Endothelial cell (in vitro differentiated cells): ENCODE data around the gene MS4A4A. TPM values are rescaled to one million over a fixed set of nuclear protein-coding genes. Genes with fewer than 3 reads are reported as not detected.
A peak's percentile ranks its signal among the peaks of the same experiment; 100 is the strongest.

ENCODE experiments used
- DNase-seq: peaks from one replicate; pipeline ENCODE4 v3.0.0; 2021; ENCODE audit warnings: low spot score
- H3K27ac Mint-ChIP-seq: one replicate; pipeline ENCODE4 v1.8.0; 2021; ENCODE audit warnings: mixed read lengths, inconsistent platforms; ENCODE audit not compliant: unreplicated experiment
- H3K27me3 Mint-ChIP-seq: one replicate; pipeline ENCODE4 v1.8.0; 2021; ENCODE audit warnings: mild to moderate bottlenecking, moderate library complexity, mixed read lengths, inconsistent platforms; ENCODE audit not compliant: unreplicated experiment
- H3K36me3 Mint-ChIP-seq: one replicate; pipeline ENCODE4 v1.8.0; 2021; ENCODE audit warnings: mild to moderate bottlenecking, low read depth, mixed read lengths, inconsistent platforms; ENCODE audit not compliant: unreplicated experiment
- H3K4me1 Mint-ChIP-seq: one replicate; pipeline ENCODE4 v1.8.0; 2021; ENCODE audit warnings: mild to moderate bottlenecking, mixed read lengths, inconsistent platforms; ENCODE audit not compliant: unreplicated experiment
- H3K4me3 Mint-ChIP-seq: one replicate; pipeline ENCODE4 v1.8.0; 2021; ENCODE audit warnings: mild to moderate bottlenecking, mixed read lengths, inconsistent platforms; ENCODE audit not compliant: unreplicated experiment
- H3K9me3 Mint-ChIP-seq: one replicate; pipeline ENCODE4 v1.8.0; 2021; ENCODE audit warnings: mixed read lengths, inconsistent platforms; ENCODE audit not compliant: unreplicated experiment
- total RNA-seq: library from RNA; stranded (reverse); fragmentation: NEBNext Ultra II Directional; extraction: Animal tissue kit (Norgen Biotek cat#: 25700); gene quantifications from one replicate; pipeline ENCODE4 v1.2.1, GENCODE V29; 2021; ENCODE audit not compliant: unreplicated experiment
- TF ChIP-seq, protein P1 (sequence below): fragments of 200-600 bp; sonication (generic); IDR thresholded peaks from one replicate; pipeline ENCODE4 v1.5.0; 2021; ENCODE audit warnings: antibody characterized with exemption; ENCODE audit not compliant: unreplicated experiment

The MS4A4A gene
- total RNA-seq, 1 donor from 2014 or later = not detected

DNA sequence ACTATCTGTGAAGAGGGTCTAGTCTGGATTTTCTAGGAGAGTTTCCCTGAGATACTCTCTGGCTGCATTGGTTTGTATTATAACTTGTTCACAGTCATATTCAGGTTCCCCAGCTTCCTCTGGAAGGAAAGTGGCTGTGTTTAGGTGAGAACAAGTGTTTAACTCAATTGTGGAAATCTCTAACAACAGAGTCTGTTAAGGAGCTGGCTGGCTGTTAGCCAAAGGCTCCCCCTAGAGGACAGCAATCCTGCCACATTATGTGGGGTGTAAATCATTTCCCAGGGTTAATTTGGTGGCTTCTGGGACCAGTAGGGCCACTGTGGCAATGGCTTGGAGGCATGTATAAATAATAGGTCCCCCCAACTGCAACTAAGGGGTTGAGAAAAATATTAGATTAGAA, 65.0 kb downstream of the MS4A4A start:
- H3K4me3 Mint-ChIP-seq = no peak overlapping the region
- no peaks in the 10 kb centered on the region for H3K9me3 Mint-ChIP-seq
- no peak overlapping the region for H3K27ac Mint-ChIP-seq
- peaks cover 9% of the 10 kb centered on the region for H3K4me1 Mint-ChIP-seq
- H3K36me3 Mint-ChIP-seq = no peaks in the 10 kb centered on the region
- TF ChIP-seq, protein P1, sequence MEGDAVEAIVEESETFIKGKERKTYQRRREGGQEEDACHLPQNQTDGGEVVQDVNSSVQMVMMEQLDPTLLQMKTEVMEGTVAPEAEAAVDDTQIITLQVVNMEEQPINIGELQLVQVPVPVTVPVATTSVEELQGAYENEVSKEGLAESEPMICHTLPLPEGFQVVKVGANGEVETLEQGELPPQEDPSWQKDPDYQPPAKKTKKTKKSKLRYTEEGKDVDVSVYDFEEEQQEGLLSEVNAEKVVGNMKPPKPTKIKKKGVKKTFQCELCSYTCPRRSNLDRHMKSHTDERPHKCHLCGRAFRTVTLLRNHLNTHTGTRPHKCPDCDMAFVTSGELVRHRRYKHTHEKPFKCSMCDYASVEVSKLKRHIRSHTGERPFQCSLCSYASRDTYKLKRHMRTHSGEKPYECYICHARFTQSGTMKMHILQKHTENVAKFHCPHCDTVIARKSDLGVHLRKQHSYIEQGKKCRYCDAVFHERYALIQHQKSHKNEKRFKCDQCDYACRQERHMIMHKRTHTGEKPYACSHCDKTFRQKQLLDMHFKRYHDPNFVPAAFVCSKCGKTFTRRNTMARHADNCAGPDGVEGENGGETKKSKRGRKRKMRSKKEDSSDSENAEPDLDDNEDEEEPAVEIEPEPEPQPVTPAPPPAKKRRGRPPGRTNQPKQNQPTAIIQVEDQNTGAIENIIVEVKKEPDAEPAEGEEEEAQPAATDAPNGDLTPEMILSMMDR = no peak
- H3K27me3 Mint-ChIP-seq = no peaks in the 10 kb centered on the region
- peak; percentile 34 for DNase-seq

DNA sequence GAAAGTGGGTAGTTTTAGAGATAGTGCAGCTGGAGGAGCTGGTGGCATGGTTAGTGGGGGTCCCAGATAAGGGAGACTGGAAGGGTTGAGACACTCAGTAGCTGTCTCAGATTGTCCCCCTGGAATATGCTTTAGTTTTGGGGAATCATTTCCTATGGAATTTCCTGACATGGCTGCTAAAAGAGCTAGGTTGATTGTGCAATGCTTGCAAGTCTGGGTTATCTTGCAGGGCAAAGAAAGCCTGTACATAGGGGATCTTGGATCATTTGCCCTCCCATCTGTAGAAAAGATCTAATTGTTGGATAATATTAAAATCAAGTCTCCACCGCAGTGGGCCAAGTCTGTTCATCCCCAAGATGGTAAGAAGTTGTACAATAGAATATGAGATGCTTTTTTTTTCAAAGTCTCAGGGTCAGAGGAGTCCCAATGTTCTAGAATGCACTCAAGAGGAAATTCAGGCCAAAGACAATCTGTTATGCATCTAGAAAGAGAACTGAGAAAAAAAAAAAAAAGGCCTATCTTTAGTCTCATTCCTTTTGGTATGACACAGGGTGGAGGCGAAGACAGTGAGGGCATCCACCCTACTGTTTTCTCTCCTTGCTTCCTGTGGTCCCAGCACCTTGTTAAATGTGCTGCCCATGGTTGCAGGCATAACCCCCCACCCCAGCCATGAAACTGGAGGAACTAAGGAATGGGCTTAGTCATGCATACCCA, 66.8 kb downstream of the MS4A4A start:
- Mint-ChIP-seq H3K4me1 (peaks cover 9% of the 10 kb centered on the region), H3K36me3 (no peaks in the 10 kb centered on the region), H3K9me3 (no peaks in the 10 kb centered on the region), H3K27ac (no peak overlapping the region), H3K4me3 (no peak overlapping the region), H3K27me3 (no peaks in the 10 kb centered on the region)
- TF ChIP-seq, protein P1 = no peak
- DNase-seq = no peak

DNA sequence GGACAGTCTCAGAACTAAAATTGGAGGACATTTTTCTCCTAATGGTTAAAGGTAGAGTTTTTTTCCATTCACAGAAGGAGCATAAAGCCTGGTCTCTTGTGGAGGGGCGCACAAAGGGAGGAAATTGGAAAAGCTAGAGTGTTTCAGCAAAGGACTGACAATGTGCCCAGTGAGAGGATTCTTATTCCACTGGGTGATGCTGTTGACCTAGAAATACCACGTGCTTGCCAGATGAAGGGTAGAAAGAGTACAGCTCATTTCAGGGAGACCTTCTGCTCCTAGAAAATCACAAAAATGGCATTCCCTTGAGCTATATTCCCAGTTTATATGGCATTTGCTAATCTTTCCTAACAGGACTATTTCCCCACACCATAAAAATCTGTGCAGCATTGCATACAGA, 67.7 kb downstream of the MS4A4A start:
- Mint-ChIP-seq H3K36me3 (no peaks in the 10 kb centered on the region), H3K4me3 (no peak overlapping the region), H3K27ac (no peak overlapping the region), H3K27me3 (no peaks in the 10 kb centered on the region), H3K9me3 (no peaks in the 10 kb centered on the region), H3K4me1 (peaks cover 9% of the 10 kb centered on the region)
- TF ChIP-seq, protein P1 = no peak
- no peak for DNase-seq

DNA sequence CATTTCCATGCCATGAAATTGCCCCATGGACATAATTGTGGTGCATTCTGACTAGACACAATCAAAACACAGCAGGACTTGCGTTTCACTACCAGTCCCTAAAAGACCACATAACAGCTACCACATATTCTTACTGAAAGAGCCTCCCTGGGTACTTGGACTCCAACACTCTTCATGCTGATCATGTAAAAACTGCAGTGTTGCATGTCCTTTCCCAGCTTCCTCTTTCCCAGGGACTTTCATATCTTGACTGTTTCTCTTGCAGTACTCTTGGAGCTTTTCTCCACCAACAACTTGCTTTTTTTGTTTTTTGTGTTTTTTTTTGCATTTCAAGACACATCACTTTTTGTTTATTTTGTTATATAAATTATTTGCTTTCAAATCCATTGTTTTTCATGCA, 69.5 kb downstream of the MS4A4A start:
- Mint-ChIP-seq H3K36me3 (no peaks in the 10 kb centered on the region), H3K4me1 (peaks cover 9% of the 10 kb centered on the region)

DNA sequence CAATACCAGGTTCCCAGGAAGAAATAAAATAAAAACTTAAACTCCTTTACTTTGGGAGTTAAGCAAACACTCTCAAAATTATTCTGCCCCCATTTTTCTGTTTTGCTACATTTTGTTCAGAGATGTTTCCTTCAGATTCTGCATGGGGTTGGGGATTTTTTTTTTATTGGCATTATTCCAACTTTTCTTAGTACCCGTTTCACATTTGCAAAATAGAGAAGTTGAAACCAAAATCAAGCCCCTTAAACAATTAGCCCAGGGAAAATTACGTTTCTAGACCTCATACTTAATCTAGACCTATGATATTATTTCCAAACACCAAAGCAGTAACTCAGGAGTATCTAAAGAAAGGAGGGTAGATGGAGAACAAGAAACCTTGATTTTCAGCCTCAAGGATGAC, 77.3 kb downstream of the MS4A4A start:
- Mint-ChIP-seq H3K9me3 (no peaks in the 10 kb centered on the region), H3K36me3 (peaks cover 4% of the 10 kb centered on the region), H3K4me3 (no peak overlapping the region), H3K4me1 (no peaks in the 10 kb centered on the region), H3K27ac (no peak overlapping the region), H3K27me3 (no peaks in the 10 kb centered on the region)
- TF ChIP-seq, protein P1 = no peak
- no peak for DNase-seq

More for the DNA sequence above, 69.5 kb downstream of the MS4A4A start:
- TF ChIP-seq, protein P1 = no peak
- H3K27ac Mint-ChIP-seq = no peak overlapping the region
- no peaks in the 10 kb centered on the region for H3K27me3 Mint-ChIP-seq
- no peaks in the 10 kb centered on the region for H3K9me3 Mint-ChIP-seq
- no peak for DNase-seq
- no peak overlapping the region for H3K4me3 Mint-ChIP-seq
